Dermis blood vessel endothelial cell (primary cell): ENCODE data around the gene KCNJ6. TPM values are rescaled to one million over a fixed set of nuclear protein-coding genes. Genes with fewer than 3 reads are reported as not detected.

Experiments
- DNase-seq: peaks from one replicate; pipeline ENCODE4 v3.0.0; 2010
- total RNA-seq: library from RNA; depleted of rRNA; stranded (reverse); fragments of >200 nt; gene quantifications from 2 replicates; pipeline ENCODE4 v1.2.3, GENCODE V29; 2014

KCNJ6 gene
- total RNA-seq, 1 donor from 2014 or later, result under 0.01 TPM

- DNase-seq, result no peak
These were observed 104.5 kb downstream of the KCNJ6 start for GRCh38 chr21:37811711-37812110.

GRCh38 chr21:37808261-37808660 lies 108.0 kb downstream of the KCNJ6 start:
- DNase-seq, result no peak

- DNase-seq, result no peak
These were observed 111.0 kb downstream of the KCNJ6 start for GRCh38 chr21:37805266-37805665.

- no peak for DNase-seq
These were observed 112.3 kb downstream of the KCNJ6 start for GRCh38 chr21:37804001-37804400.

- no peak for DNase-seq
These were observed 113.1 kb downstream of the KCNJ6 start for GRCh38 chr21:37803101-37803651.

- no peak for DNase-seq
These were observed 115.7 kb downstream of the KCNJ6 start for GRCh38 chr21:37800456-37801061.

- no peak for DNase-seq
These were observed 116.2 kb downstream of the KCNJ6 start for GRCh38 chr21:37800057-37800455.

GRCh38 chr21:37799211-37800056 lies 116.8 kb downstream of the KCNJ6 start:
- DNase-seq, result no peak

- no peak for DNase-seq
These were observed 118.9 kb downstream of the KCNJ6 start for GRCh38 chr21:37797403-37797802.

- no peak for DNase-seq
These were observed 120.2 kb downstream of the KCNJ6 start for GRCh38 chr21:37796011-37796410.

- DNase-seq, result peak; percentile 6
These were observed 122.6 kb downstream of the KCNJ6 start for GRCh38 chr21:37793660-37794059.

GRCh38 chr21:37792046-37792445 lies 124.2 kb downstream of the KCNJ6 start:
- DNase-seq, result no peak

- no peak for DNase-seq
These were observed 125.4 kb downstream of the KCNJ6 start for GRCh38 chr21:37790905-37791304.

- DNase-seq, result no peak
These were observed 127.8 kb downstream of the KCNJ6 start for GRCh38 chr21:37788503-37788902.

GRCh38 chr21:37787456-37787855 lies 128.8 kb downstream of the KCNJ6 start:
- peak; percentile 73 for DNase-seq

- no peak for DNase-seq
These were observed 131.5 kb downstream of the KCNJ6 start for GRCh38 chr21:37784591-37785318.

GRCh38 chr21:37783016-37783415 lies 133.2 kb downstream of the KCNJ6 start:
- no peak for DNase-seq

GRCh38 chr21:37780991-37781983 lies 135.0 kb downstream of the KCNJ6 start:
- no peak for DNase-seq

- DNase-seq, result no peak
These were observed 145.1 kb downstream of the KCNJ6 start for GRCh38 chr21:37771181-37771580.

GRCh38 chr21:37770461-37770860 lies 145.8 kb downstream of the KCNJ6 start:
- no peak for DNase-seq

GRCh38 chr21:37769656-37770055 lies 146.6 kb downstream of the KCNJ6 start:
- no peak for DNase-seq

- no peak for DNase-seq
These were observed 148.3 kb downstream of the KCNJ6 start for GRCh38 chr21:37767984-37768383.
